Neuronal stem cell (in vitro differentiated cells): ENCODE measurements around the gene SPDYE3.
"Not testable (repeated sequence)": the region's sequence is repeated elsewhere in the genome, so short reads cannot be mapped to it uniquely, and the experiment has no call there.

ENCODE experiments used
- DNase-seq: peaks from one replicate; pipeline ENCODE4 v3.0.0-alpha.2; 2013; ENCODE audit warnings: low spot score
- H2AFZ ChIP-seq: one replicate; pipeline ENCODE4 v1.6.1; 2013; ENCODE audit warnings: mild to moderate bottlenecking, low read length, inconsistent platforms
- H2AK5ac ChIP-seq: 2 replicates; pipeline ENCODE4 v1.6.1; 2013; ENCODE audit warnings: low read depth, mild to moderate bottlenecking, inconsistent platforms, low read length, moderate library complexity, mixed read lengths
- H2BK120ac ChIP-seq: 2 replicates; pipeline ENCODE4 v1.6.1; 2013; ENCODE audit warnings: low read depth, mild to moderate bottlenecking, inconsistent platforms, low read length, moderate library complexity, mixed read lengths
- H2BK12ac ChIP-seq: one replicate; pipeline ENCODE4 v1.6.1; 2013; ENCODE audit warnings: low read length, inconsistent platforms
- H2BK15ac ChIP-seq: 2 replicates; pipeline ENCODE4 v1.6.1; 2013; ENCODE audit warnings: mild to moderate bottlenecking, low read length, inconsistent platforms, mixed read lengths
- H2BK5ac ChIP-seq: one replicate; pipeline ENCODE4 v1.6.1; 2013; ENCODE audit warnings: inconsistent platforms, mild to moderate bottlenecking, low read length, moderate library complexity
- H3K14ac ChIP-seq: one replicate; pipeline ENCODE4 v1.6.1; 2013; ENCODE audit warnings: low read length, inconsistent platforms
- H3K18ac ChIP-seq: 2 replicates; pipeline ENCODE4 v1.6.1; 2013; ENCODE audit warnings: low read length, inconsistent platforms
- H3K23ac ChIP-seq: 2 replicates; pipeline ENCODE4 v1.6.1; 2013; ENCODE audit warnings: low read depth, mild to moderate bottlenecking, mixed read lengths, low read length, inconsistent platforms; ENCODE audit not compliant: poor library complexity
- H3K27ac ChIP-seq: replicated peaks from 3 replicates; pipeline ENCODE4 v1.5.1; 2013; ENCODE audit warnings: low read length, inconsistent platforms
- H3K27me3 ChIP-seq, 3 experiments: 2 replicates each; pipeline ENCODE4 v1.6.1; 2013; ENCODE audit warnings: low read length in 3 of 3, mild to moderate bottlenecking in 2 of 3, inconsistent platforms in 1 of 3, low read depth in 1 of 3, mixed read lengths in 1 of 3, moderate library complexity in 1 of 3; ENCODE audit not compliant: control insufficient read depth in 3 of 3, insufficient read depth in 3 of 3
- H3K36me3 ChIP-seq, 2 donors: replicated peaks in 1 of 2; 2 replicates each; pipeline ENCODE4 v1.6.1; 2013; ENCODE audit warnings: low read length in 2 of 2; ENCODE audit not compliant: control insufficient read depth in 2 of 2, insufficient read depth in 2 of 2
- H3K4ac ChIP-seq: 2 replicates; pipeline ENCODE4 v1.6.1; 2013; ENCODE audit warnings: inconsistent platforms, mild to moderate bottlenecking, low read length, moderate library complexity
- H3K4me1 ChIP-seq, 2 donors: 1 replicate in 1 of 2; 2 replicates in 1 of 2; pipeline ENCODE4 v1.6.1; 2013; ENCODE audit warnings: low read length in 2 of 2, low read depth in 1 of 2; ENCODE audit not compliant: control insufficient read depth in 2 of 2, insufficient read depth in 1 of 2
- H3K4me2 ChIP-seq: one replicate; pipeline ENCODE4 v1.6.1; 2013; ENCODE audit warnings: mild to moderate bottlenecking, low read length, inconsistent platforms; ENCODE audit not compliant: insufficient read depth, poor library complexity, severe bottlenecking
- H3K4me3 ChIP-seq, 2 donors: 2 replicates each; pipeline ENCODE4 v1.5.1; 2013; ENCODE audit warnings: low read length in 2 of 2, mild to moderate bottlenecking in 2 of 2, inconsistent platforms in 1 of 2, moderate library complexity in 1 of 2
- H3K79me1 ChIP-seq: one replicate; pipeline ENCODE4 v1.6.1; 2013; ENCODE audit warnings: low read depth, mild to moderate bottlenecking, inconsistent platforms, low read length, moderate library complexity
- H3K9ac ChIP-seq: one replicate; pipeline ENCODE4 v1.6.1; 2013; ENCODE audit warnings: mild to moderate bottlenecking, low read depth, low read length, inconsistent platforms; ENCODE audit not compliant: poor library complexity
- H3K9me3 ChIP-seq, 2 donors: replicated peaks in 1 of 2; 2 replicates each; pipeline versions ENCODE3 to v1.6.1; 2013; ENCODE audit warnings: low read length in 2 of 2, mild to moderate bottlenecking in 2 of 2, inconsistent platforms in 1 of 2, low read depth in 1 of 2, mixed read lengths in 1 of 2, moderate library complexity in 1 of 2; ENCODE audit not compliant: control insufficient read depth in 2 of 2, insufficient read depth in 1 of 2
- H4K8ac ChIP-seq: one replicate; pipeline ENCODE4 v1.6.1; 2013; ENCODE audit warnings: low read depth, mild to moderate bottlenecking, inconsistent platforms, low read length, moderate library complexity
- H4K91ac ChIP-seq: one replicate; pipeline ENCODE4 v1.6.1; 2013; ENCODE audit warnings: low read length, low read depth, mild to moderate bottlenecking, inconsistent platforms; ENCODE audit not compliant: poor library complexity
- WGBS, 2 donors: extraction: QIAGEN DNeasy Blood & Tissue Kit; methylation state at CpG; one replicate each; pipeline ENCODE4 v1.1.7; 2013; ENCODE audit warnings: missing lambda C conversion rate in 2 of 2, mixed read lengths in 1 of 2; ENCODE audit not compliant: insufficient read length in 2 of 2, insufficient replicate concordance in 1 of 2; ENCODE audit errors: extremely low coverage in 2 of 2; 5-methylcytosine and 5-hydroxymethylcytosine counted together

Gene SPDYE3

DNA sequence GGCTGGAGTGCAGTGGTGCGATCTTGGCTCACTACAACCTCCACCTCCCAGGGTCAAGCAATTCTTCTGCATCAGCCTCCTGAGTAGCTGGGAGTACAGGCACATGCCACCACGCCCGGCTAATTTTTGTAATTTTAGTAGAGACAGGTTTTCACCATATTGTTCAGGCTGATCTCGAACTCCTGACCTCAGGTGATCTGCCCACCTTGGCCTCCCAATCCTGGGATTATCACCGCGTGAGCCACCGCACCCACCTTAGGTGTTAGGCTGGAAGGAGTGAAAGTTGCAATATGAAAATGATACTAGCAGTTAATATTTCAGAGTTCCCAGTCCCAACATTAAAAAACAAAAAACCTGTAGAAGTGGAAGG is 58.5 kb downstream of the SPDYE3 start:
- H2AFZ ChIP-seq, H2BK15ac ChIP-seq: not testable (repeated sequence)

DNA sequence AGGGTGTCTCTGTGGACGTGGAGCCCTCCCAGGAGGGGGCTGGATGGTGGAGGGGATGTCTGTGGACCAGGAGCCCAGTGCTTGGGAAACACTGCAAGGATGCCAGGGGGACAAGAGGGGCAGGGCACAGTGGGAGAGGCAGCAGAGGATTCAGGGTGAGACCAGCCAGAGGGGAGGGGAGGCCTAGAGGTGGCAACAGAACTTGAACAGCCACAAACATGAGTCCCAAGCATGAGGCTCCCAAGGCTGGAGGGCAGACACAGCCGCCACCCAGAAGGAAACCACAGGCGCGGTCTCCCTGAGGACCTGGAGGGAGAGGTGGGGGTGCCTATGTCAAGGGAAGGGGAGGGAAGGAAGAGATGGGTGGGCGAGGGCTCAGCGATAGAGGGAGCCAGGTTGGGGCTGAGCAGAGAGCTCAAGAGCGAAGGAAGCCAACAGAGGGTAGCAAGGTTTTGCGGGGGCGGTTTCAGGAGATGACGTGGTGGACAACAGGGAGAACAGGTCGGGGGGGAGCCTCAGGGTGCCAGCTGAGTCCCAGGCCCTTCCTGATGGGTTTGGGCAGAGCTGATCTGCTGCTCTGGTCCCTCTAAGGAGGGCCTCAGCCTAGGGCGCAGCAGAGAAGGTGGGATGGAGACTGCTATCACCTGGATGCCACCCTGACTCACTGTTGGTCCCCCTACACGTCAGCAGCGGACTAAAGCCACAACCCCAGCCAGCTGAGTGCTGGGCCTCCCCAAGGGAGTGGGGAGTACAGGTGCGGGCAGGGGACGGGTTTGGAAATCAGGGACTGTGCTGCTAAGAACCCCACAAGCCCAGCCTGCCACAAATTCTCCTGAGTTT is 59.1 kb downstream of the SPDYE3 start:
- Histone ChIP-seq H3K36me3 (peaks cover 23 to 63% of the 10 kb centered on the region in 2 donors), H3K4me1 (peaks cover 4 to 9% of the 10 kb centered on the region in 2 donors), H3K4me2 (no peak overlapping the region), H3K23ac (peak overlapping the region; percentile 83), H3K27me3 (no peaks in the 10 kb centered on the region), H3K4me3 (no peak overlapping the region), H3K18ac (no peak overlapping the region), H2BK12ac (no peak overlapping the region), H4K91ac (no peak overlapping the region), H2BK120ac (no peak overlapping the region), H3K4ac (no peak overlapping the region), H2BK5ac (peak overlapping the region; percentile 7), H2BK15ac (no peak overlapping the region), H2AFZ (no peak overlapping the region), H4K8ac (no peak overlapping the region), H3K27ac (no peak overlapping the region), H3K79me1 (no peaks in the 10 kb centered on the region), H2AK5ac (no peak overlapping the region), H3K9ac (no peak overlapping the region), H3K14ac (no peak overlapping the region), H3K9me3 (no peaks in the 10 kb centered on the region)
- no peak for DNase-seq
- WGBS, 2 donors: no CpG with 5 or more reads among the region's 16 CpGs

More for the DNA sequence above, 58.5 kb downstream of the SPDYE3 start:
- WGBS, 2 donors: no CpG with 5 or more reads among the region's 7 CpGs
- not testable (repeated sequence) for H3K9me3 ChIP-seq, H2BK5ac ChIP-seq, H3K79me1 ChIP-seq, H3K27me3 ChIP-seq, DNase-seq, H3K23ac ChIP-seq, H3K4me2 ChIP-seq, H2BK120ac ChIP-seq, H4K8ac ChIP-seq, H3K18ac ChIP-seq, H2BK12ac ChIP-seq, H3K4me1 ChIP-seq, H4K91ac ChIP-seq, H3K14ac ChIP-seq, H3K27ac ChIP-seq, H3K4ac ChIP-seq, H2AK5ac ChIP-seq, H3K4me3 ChIP-seq, H3K9ac ChIP-seq
- peaks cover 29 to 69% of the 10 kb centered on the region in 2 donors for H3K36me3 ChIP-seq

DNA sequence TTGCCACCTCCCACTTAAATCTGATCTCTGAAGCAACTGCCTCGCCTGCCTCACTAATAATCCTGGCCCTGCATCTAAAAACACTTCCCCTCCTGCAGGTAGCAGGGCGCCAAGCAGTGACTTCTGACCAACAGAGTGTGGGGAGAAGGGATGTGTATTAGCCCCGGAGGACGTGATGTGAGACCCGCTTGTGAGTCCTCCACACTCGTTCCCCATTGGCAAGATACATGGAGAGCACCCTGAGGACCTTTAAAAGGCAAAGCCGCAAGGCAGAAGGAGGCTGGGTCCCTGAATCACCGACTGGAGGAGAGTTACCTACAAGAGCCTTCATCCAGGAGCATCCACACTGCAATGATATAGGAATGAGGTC is 59.7 kb downstream of the SPDYE3 start:
- H3K36me3 ChIP-seq: peaks cover 18 to 57% of the 10 kb centered on the region in 2 donors
- no peak overlapping the region for H4K91ac ChIP-seq
- no peak overlapping the region for H2AK5ac ChIP-seq
- DNase-seq: no peak
- H2BK12ac ChIP-seq: no peak overlapping the region
- no peak overlapping the region for H2BK15ac ChIP-seq
- no CpG with 5 or more reads among the region's 8 CpGs for WGBS, 2 donors
- H3K4ac ChIP-seq: no peak overlapping the region
- H3K27ac ChIP-seq: no peak overlapping the region
- no peak overlapping the region for H3K4me3 ChIP-seq
- no peak overlapping the region for H3K4me2 ChIP-seq
- H3K9ac ChIP-seq: no peak overlapping the region
- peak overlapping the region; percentile 83 for H3K23ac ChIP-seq
- peaks cover 5 to 9% of the 10 kb centered on the region in 2 donors for H3K4me1 ChIP-seq
- no peak overlapping the region for H3K14ac ChIP-seq
- H3K27me3 ChIP-seq: no peaks in the 10 kb centered on the region
- no peak overlapping the region for H4K8ac ChIP-seq
- H3K9me3 ChIP-seq: no peaks in the 10 kb centered on the region
- no peak overlapping the region for H2BK120ac ChIP-seq
- H3K18ac ChIP-seq: no peak overlapping the region
- H3K79me1 ChIP-seq: no peaks in the 10 kb centered on the region
- H2BK5ac ChIP-seq: peak overlapping the region; percentile 7
- H2AFZ ChIP-seq: no peak overlapping the region

DNA sequence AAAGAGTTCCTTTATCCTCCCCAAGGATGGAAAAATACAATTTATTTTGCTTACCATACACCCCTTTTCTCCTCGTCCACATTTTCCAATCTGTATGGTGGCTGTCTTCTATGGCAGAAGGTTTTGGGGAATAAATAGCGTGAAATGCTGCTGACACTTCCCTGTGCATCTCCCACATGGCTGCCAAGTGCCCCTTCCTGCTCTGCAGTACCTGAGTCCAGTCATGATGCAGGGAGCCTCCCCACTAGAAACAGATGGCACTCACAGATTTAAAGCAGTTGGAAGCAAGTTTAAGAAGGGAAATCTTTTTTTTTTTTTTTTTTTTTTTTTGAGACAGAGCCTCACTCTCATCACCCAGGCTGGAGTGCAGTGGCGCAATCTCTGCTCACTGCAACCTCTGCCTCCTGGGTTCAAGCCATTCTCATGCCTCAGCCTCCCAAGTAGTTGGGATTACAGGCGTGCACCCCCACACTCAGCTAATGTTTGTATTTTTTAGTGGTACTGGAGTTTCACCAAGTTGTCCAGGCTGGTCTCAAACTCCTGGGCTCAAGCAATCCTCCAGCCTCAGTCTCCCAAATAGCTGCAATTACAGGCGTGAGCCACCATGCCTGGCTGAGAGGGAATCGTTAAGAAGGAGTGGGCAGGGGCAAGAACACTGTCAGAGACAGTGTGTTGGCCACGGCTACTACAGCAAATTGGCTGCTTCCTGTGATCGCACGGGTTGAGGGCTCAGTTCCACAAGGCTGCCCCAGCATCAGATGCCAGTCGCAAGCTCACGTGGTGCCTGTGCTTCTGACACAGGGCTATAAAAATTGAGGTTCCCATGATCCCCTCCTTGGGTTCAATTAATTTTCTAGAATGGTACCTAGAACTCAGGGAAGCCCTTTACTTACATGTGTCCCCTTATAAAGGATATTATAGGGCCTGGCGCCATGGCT is 60.4 kb downstream of the SPDYE3 start:
- Histone ChIP-seq H3K14ac (no peak overlapping the region), H3K4me2 (no peak overlapping the region), H2BK120ac (no peak overlapping the region), H3K4me1 (peaks cover 9 to 10% of the 10 kb centered on the region in 2 donors), H3K27ac (no peak overlapping the region), H3K9ac (no peak overlapping the region), H2AFZ (no peak overlapping the region), H3K79me1 (no peaks in the 10 kb centered on the region), H3K36me3 (peaks cover 13 to 50% of the 10 kb centered on the region in 2 donors), H4K91ac (no peak overlapping the region), H2AK5ac (no peak overlapping the region), H3K23ac (no peak overlapping the region), H2BK15ac (no peak overlapping the region), H4K8ac (no peak overlapping the region), H3K9me3 (no peaks in the 10 kb centered on the region), H2BK12ac (no peak overlapping the region), H3K4me3 (no peak overlapping the region), H3K4ac (no peak overlapping the region), H3K18ac (no peak overlapping the region), H2BK5ac (no peak overlapping the region), H3K27me3 (no peaks in the 10 kb centered on the region)
- WGBS, 2 donors: no CpG with 5 or more reads among the region's 12 CpGs
- no peak for DNase-seq
